HG03095 (cell line): Measurements from ENCODE around the gene PPP4R3A.
"Not testable (repeated sequence)": the region's sequence is repeated elsewhere in the genome, so short reads cannot be mapped to it uniquely, and the experiment has no call there.

Experiments used
- ATAC-seq: cut with Tn5 transposase; IDR thresholded peaks from one replicate; pipeline ENCODE4 v1.9.1; 2021; ENCODE audit warnings: moderate library complexity; ENCODE audit not compliant: unreplicated experiment

PPP4R3A gene

GRCh38 chr14:91444335-91445020, 65.6 kb downstream of the PPP4R3A start:
- no peak for ATAC-seq

GRCh38 chr14:91439345-91439744, 70.8 kb downstream of the PPP4R3A start:
- ATAC-seq: no peak

GRCh38 chr14:91438845-91439244, 71.3 kb downstream of the PPP4R3A start:
- no peak for ATAC-seq

DNA sequence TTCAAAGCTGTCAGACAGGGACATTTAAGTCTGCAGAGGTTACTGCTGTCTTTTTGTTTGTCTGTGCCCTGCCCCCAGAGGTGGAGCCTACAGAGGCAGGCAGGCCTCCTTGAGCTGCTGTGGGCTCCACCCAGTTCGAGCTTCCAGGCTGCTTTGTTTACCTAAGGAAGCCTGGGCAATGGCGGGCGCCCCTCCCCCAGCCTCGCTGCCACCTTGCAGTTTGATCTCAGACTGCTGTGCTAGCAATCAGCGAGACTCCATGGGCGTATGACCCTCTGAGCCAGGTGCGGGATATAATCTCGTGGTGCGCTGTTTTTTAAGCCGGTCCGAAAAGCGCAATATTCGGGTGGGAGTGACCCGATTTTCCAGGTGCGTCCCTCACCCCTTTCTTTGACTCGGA, 73.8 kb downstream of the PPP4R3A start:
- not testable (repeated sequence) for ATAC-seq

GRCh38 chr14:91429385-91429784, 80.7 kb downstream of the PPP4R3A start:
- ATAC-seq: no peak

DNA sequence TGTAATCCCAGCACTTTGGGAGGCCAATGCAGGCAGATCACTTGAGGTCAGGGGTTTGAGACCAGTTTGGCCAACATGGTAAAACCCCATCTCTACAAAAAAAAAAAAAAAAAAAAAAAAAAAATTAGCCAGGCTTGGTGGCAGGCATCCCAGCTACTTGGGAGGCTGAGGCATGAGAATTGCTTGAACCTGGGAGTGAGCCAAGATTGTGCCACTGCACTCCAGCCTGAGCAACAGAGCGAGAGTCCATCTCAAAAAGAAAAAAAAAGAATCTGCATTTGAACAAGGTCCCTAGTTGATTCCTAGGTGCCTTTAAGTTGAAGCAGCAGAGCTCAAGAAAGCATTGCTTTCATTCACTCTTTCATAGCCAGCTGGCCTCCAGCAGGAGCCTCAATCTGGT, 81.2 kb downstream of the PPP4R3A start:
- not testable (repeated sequence) for ATAC-seq

- not testable (repeated sequence) for ATAC-seq
Measured at GRCh38 chr14:91425531-91425944, 84.6 kb downstream of the PPP4R3A start.

GRCh38 chr14:91424813-91425530, 85.1 kb downstream of the PPP4R3A start:
- ATAC-seq: no peak

GRCh38 chr14:91420686-91421085, 89.4 kb downstream of the PPP4R3A start:
- ATAC-seq: no peak

DNA sequence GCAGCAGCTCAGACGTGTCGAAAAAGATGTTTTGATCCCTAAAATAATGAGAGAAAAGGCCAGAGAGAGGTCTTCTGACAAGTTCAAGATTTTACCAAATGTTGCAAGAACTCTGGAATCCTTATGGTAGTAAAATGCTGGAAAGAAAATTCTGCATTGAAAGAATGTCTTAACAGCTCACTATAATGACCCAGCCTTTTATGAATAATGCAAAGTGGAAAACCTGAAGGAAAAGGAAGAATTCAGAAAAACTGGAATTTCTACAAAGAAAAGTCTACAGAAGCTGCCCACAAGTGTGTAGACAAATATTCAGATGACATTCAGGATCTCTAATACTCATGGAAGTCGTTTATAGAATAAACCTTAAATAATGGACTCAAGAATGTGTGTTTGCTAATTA, 90.7 kb downstream of the PPP4R3A start:
- no peak for ATAC-seq

DNA sequence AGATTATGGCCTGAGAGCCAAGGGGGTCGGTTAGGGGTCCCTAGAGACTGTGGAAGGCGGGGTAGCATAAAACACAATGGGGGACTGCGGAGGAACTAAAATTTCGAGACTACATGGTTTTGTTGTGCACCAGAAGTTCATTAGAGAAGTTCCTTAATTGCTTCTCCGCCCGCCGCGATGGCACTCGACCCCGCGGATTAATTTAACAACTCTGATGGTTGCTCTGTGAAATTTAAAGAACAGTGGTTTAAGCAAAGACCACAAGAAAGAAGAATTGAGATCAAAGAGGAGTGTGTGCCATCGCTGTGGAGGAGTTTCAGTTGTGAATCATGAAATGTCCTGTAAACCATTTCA, 91.1 kb downstream of the PPP4R3A start:
- ATAC-seq: no peak

GRCh38 chr14:91418387-91419043, 91.6 kb downstream of the PPP4R3A start:
- ATAC-seq: peak; percentile 23

DNA sequence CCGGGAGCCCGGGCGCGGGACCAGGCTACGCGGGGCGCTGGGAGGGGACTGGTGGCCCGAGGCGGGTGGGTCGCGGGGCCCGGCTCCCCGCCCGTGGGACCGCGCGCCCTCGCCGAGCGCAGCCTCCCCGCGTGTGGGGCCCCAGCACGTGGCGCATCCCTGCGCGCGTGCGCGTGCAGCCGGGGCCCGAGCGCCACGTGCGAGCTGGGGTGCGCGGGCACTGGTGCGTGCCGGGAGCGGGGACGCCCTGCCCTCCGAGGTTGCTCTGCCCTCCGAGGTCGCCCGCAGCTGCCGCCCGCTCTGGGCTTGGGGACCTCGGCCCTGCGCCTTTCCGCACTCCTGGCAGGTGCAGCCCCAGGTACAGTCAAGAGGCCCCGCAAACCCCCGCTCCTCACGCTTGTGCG, 92.1 kb downstream of the PPP4R3A start:
- peak; percentile 18 for ATAC-seq

DNA sequence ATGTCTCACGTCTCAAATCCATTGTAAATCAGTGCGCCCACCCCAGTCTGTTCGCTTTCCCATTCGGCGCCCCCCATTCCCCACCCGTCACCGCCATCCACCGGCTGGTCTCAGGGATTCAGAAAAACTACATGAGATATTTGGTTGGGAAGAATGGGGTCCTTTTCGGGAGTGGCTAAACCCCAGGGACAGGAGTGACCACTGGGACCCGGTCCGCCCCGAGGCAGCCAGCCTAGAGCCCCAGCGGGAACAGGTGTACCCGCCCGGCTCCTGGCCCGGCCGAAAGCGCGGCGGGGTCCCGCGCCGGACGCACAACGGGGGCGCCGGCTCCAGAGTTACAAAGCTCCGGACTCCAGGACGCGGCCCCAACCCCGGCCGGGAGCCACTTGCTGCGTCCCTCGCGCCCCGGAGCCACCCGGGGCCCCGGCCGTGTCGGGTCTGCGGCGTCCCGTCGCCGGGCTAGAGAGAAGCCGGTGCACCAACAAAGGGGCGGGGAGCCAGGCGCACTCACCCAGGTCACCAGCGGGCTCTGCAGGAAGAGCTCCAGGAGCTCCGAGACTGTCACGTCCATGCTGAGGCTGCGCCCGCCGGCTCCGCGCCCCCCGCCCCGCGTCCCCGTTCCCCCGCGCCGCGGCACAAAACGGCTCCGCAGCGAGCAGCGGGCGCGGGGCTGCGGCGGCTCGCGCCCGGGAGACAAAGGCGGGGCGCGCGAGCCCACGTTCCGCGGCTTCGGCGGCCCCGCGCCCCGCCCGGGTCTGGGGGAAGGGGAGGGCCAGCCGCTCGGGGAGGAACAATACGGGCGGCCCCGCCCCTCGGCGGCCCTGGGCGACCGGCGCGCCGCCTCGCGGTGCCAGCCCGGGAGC, 92.8 kb downstream of the PPP4R3A start, which contains the start of gene CCDC88C:
TSS of gene CCDC88C (minus strand) at position 701 of the 863 bp plus-strand sequence. CDS start at position 571, 130 bp downstream.
- ATAC-seq: peak; percentile 41

DNA sequence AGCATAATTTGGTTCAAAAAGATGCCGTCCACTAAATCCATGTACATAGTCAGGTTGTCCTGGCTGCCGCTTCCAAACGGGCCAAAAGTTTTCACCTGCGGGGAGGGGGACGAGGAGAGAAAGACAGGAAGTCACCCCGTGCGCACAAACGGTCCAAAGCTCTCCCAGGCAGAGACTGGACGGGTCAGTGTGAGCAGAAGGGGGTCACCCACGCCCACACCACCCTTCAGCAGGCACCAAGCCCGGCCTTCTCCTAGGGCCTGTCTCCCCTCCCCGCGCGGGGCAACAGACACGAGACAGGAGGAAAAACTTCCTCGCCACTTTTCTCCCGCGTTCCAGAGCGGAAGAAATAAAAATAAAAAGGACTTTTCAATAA, 93.4 kb downstream of the PPP4R3A start:
- no peak for ATAC-seq

- ATAC-seq: peak; percentile 47
Measured at GRCh38 chr14:91415794-91416743, 94.0 kb downstream of the PPP4R3A start.

GRCh38 chr14:91414475-91414833, 95.7 kb downstream of the PPP4R3A start:
- ATAC-seq: no peak

- ATAC-seq: no peak
Measured at GRCh38 chr14:91413547-91414474, 96.3 kb downstream of the PPP4R3A start.

DNA sequence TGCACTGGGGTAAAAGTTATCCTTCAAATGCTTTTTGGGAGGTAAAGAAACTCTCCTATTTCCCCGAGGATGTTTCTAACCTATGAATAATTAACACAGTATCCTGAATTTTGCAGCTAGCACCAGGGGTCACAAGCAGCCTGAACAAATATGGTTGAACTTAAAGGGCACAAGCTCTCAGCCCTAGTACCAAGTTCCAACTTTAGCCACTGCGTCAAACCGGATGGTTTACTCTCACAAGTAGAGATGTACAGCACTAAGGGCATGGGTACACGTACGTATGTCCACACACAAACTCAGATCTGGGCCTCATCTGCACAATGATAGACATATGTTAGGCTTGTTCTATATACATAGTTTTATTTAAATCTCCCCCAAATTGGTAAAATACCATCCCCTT, 97.2 kb downstream of the PPP4R3A start:
- no peak for ATAC-seq
